Stimulated activated CD4-positive, alpha-beta T cell treated with anti-CD3 and anti-CD28 coated beads, TNF-alpha, amount 100 ng/mL, for 4 hours (primary cell): ENCODE data around the gene CCNL1.
"Not testable (repeated sequence)": the region's sequence is repeated elsewhere in the genome, so short reads cannot be mapped to it uniquely, and the experiment has no call there.

Experiments
- DNase-seq, 3 experiments: peaks; one replicate each; pipeline ENCODE4 v3.0.0-alpha.2; 2020; ENCODE audit warnings: low read depth in 3 of 3

CCNL1 gene

DNA sequence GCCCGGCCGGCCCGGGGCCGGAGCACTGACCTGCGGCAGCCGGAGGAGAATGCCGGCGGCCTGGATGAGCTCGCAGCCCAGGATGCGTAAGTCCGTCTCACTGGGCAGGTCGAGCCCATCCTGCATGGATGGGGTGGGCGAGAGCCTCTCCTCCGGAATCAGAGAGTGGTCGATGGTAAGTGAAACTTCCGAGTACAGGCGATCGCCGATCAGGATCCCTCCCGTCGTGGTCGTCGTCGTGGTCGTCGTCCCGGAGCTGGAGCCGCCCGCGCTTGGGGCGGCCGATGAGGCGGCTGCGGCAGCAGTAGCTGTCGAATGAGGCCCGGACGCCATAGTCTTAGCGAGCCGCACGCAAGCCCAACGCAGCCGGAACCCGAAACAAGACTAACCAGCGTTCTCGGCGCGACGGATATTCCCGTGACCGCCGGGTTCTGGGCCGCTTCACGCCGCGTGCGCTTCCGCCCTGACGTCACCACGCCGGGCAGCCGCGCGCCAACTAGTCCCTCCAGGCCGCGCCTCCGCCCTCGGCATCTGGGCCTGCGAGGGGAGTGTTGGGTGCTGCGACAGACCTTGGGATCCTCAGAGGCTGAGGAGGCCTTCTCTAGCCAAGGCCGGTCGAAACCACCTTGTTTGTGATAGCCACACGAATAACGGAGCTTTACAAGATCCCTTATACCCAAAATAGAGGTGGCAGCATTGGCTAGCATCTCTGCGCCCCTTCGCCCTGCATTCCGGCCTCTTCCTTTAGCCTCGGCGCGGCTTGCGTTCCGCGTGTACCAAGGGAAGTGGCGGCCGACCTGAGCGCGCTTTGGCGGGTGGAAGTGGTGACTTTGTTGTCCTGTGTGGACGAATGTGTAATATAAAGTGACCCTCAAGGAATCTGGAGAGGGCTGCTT lies at the start of gene CCNL1:
Gene CCNL1, minus strand, starts transcription at position 386 of the 896 bp plus-strand sequence. Its CDS starts 53 bp downstream, at position 333.
- peak; percentile 91 to 93 (median 92) for DNase-seq

DNA sequence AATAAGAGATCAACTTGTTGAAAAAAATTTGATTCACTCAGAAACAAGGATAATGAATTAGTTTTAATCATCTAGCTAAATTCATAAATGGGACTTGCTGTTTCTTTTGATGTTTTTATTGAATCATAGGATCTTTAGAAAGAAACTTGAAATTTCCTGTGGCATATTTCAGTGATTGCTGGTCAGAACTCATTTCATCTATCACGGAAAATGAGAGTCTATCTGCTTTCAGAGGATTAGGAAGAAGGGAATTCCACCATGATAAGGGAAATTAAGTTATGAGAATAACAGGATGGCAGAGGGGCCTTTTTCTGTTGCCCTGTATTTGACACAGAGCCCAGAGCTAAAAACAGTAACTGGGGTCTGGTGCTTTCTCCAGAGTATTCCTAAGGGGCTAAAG lies 44.9 kb upstream of the CCNL1 start:
- no peak for DNase-seq

DNA sequence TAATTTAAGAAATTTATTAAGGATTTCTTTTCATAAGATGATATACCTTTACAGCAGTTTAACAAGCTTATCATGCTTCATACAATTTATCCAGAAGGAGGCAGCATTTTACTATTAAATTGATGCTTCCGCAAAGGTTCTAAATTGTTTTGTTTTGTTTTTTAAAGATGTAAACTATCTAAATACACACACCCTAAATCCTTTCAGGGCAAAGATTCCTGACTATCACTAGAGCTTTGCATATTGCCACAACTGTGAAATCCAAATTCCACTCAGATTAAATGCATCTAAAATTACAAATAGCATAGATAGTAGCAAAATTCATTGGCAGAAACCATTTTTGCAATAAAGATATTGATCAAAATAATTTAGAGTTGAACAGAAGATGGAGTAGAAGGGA lies 44.5 kb upstream of the CCNL1 start:
- DNase-seq = no peak

DNA sequence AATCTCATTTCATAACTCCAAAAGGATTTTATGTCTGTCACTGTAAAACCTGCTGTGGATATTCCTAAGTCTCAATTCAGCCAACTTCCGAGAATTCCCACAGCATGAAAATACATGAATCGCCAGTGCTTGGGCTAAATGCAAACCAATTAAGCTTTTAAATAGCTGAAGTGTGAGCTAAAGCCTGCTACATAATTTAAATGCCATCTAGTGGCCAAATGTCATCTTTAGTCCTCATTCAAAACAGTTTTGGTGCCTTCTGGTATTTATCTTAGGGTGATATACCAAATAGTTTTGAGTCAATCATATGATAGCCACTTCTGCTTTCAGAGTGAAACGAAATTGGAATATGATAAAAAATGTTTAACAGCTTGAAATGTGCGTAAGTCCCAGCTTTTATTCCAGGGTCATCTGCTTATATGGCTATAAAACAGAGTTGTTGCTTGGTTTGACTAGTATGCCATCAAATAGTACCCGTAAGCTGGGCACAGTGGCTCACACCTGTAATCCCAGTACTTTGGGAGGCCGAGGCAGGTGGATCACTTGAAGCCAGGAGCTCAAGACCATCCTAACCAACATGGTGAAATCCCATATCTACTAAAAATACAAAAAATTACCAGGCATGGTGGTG lies 41.8 kb upstream of the CCNL1 start:
- DNase-seq = no peak

DNA sequence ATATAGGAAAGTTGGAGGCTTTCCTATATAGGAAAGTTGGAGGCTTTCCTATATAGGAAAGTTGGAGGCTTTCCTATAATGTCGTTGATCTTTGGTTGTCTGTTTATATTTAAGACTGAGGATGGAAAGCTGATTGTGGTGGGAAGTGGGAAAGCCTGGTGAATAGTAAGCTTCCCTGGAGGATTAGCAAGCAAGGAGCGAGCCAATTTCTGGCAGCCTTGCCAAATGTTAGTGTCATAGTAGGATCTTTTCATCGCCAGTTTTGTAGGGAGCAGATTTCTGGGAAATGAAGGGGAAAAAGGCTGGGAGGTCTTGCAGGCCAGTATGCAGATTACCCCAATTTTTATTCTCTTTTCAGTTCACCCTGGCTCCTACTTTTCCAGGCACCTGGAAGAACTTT lies 39.9 kb upstream of the CCNL1 start:
- DNase-seq = no peak

DNA sequence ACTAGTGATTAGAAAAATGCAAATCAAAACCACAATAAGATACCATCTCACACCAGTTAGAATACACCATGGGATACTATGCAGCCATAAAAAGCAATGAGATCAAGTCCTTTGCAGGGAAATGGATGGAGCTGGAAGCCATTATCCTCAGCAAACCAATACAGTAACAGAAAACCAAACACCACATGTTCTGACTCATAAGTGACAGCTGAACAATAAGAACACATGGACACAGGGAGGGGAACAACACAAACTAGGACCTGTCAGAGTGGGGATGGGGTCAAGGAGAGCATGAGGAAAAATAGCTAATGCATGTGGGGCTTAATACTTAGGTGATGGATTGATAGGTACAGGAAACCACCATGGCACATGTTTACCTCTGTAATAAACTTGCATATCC lies 36.0 kb upstream of the CCNL1 start:
- no peak for DNase-seq

DNA sequence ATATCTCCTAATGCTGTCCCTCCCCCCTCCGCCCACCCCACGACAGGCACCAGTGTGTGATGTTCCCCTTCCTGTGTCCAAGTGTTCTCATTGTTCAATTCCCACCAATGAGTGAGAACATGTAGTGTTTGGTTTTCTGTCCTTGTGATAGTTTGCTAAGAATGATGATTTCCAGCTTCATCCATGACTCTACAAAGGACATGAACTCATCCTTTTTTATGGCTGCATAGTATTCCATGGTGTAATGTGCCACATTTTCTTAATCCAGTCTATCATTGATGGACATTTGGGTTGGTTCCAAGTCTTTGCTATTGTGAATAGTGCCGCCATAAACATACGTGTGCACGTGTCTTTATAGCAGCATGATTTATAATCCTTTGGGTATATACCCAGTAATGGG lies 31.2 kb upstream of the CCNL1 start:
- DNase-seq = not testable (repeated sequence)

DNA sequence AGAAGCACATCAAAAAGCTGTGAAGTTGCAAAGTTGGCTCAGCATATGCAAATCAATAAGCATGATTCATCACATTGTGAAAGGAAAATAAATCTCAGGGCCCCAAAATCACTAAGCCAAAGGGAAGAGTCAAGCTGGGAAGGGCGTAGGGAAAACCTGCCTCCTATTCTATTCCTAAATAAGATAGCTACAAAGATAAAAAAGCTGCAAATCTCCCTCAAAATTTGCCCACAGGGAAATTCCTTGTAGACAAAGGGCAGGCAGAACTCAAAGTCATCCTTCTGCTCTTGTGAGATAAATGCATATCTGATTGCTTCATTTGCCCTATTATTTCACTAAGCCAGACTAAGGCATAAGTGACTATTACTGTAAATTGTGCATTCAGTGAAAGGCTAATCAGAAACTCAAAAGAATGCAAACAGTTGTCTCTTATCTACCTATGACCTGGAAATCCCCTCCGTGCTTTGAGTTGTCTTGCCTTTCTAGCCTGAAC lies 30.5 kb upstream of the CCNL1 start:
- no peak for DNase-seq

DNA sequence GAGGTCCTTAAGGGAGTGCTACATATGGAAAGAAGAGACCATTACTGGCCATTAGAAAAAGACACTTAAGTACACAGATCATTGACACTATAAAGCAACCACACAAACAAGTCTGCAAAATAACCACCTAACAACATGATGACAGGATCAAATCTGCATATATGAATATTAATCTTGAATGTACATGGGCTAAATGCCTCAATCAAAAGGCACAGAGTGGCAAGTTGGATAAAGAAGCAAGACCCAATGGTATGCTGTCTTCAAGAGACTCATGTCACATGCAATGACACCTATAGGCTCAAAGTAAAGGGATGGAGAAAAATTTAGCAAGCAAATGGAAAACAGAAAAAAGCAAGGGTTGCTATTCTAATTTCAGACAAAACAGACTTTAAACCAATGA lies 28.4 kb upstream of the CCNL1 start:
- DNase-seq = no peak

DNA sequence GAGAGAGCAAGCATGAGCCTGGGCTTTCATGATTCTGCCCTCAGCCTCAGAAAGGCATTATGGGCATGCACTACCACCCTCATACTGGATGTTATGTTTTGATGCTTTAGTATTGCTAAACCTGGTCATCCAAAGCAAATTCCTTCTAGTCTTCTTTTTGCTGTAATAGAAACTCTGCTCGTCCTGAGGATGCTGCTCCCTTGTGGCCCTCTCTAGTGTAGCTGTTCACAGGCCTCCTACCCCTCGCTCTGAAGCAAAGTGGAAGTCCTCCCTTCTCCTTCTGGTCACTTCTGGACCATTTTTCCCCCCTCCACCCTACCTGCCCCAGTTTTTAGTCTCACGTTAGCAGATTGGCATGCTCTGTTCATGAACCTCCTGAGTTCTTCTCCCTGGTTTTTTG lies 22.9 kb upstream of the CCNL1 start:
- no peak for DNase-seq

DNA sequence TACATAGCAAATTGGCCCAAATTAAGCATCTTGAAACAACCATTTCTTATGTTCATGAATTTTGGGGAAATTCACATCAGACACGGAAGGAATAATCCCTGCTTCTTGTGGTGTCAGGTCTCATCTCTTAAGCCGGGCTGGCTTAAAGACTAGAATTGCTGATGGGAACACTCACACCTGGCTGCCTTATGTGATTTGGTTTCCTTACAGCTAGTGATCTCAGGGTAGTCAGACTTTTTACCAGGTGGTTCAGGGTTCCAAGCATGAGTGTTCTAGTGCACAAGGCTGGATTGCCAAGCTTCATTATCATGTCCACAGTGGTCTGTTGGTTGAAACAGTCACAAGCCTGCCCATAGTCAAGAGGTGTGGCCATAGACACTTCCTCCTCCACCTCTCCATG lies 20.3 kb upstream of the CCNL1 start:
- DNase-seq = no peak

DNA sequence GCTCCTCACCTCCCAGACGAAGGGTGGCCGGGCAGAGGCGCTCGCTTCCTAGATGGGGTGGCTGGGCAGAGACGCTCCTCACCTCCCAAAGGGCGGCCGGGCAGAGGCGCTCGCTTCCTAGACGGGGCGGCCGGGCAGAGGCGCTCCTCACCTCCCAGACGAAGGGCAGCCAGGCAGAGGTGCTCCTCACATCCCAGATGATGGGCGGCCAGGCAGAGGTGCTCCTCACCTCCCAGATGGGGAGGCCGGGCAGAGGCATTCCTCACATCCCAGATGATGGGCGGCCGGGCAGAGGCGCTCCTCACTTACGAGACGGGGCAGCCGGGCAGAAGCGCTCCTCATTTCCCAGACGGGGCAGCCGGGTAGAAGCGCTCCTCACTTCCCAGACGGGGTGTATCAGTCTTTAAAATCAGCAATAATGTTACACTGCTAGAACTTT lies 19.4 kb upstream of the CCNL1 start:
- DNase-seq = no peak

DNA sequence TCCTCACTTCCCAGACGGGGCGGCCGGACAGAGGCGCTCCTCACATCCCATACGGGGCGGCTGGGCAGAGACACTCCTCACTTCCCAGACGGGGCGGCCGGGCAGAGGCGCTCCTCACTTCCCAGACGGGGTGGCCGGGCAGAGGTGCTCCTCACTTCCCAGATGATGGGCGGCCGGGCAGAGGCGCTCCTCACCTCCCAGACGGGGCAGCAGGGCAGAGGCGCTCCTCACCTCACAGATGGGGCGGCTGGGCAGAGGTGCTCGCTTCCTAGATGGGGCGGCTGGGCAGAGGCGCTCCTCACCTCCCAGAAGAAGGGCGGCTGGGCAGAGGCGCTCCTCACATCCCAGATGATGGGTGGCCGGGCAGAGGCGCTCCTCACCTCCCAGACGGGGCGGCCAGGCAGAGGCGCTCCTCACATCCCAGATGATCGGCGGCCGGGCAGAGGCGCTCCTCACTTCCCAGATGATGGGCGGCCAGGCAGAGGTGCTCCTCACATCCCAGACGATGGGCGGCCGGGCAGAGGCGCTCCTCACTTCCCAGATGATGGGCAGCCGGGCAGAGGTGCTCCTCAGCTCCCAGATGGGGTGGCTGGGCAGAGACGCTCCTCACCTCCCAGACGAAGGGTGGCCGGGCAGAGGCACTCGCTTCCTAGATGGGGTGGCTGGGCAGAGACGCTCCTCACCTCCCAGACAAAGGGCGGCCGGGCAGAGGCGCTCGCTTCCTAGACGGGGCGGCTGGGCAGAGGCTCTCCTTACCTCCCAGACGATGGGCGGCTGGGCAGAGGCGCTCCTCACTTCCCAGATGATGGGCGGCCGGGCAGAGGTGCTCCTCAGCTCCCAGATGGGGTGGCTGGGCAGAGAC lies 18.8 kb upstream of the CCNL1 start:
- not testable (repeated sequence) for DNase-seq

DNA sequence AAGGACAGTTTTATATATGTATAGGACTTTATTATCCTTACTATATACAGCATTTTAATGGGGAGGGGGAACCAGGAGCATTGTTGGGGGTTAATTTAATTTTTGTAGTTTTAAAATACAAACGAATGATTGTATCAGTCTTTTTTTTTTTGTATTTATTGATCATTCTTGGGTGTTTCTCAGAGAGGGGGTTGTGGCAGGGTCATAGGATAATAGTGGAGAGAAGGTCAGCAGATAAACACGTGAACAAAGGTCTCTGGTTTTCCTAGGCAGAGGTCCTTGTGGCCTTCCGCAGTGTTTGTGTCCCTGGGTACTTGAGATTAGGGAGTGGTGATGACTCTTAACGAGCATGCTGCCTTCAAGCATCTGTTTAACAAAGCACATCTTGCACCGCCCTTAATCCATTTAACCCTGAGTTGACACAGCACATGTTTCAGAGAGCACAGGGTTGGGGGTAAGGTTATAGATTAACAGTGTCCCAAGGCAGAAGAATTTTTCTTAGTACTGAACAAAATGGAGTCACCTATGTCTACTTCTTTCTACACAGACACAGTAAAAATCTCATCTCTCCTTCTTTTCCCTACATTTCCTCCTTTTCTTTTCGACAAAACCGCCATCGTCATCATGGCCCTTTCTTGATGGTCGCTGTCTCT lies 18.0 kb upstream of the CCNL1 start:
- not testable (repeated sequence) for DNase-seq

DNA sequence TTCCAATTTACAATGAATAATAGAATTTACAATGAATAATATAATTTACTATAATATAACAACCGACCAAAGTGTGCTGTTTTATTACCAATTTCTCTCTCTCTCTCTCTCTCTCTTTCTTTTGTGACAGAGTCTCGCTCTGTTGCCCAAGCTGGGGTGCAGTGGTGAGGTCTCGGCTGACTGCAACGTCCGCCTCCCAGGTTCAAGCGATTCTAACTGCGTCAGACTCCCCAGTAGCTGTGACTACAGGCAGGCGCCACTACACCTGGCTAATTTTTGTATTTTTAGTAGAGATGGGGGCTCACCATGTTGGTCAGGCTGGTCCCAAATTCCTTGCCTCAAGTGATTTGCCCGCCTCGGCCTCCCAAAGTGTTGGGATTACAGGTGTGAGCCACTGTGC lies 17.0 kb upstream of the CCNL1 start:
- DNase-seq = no peak

DNA sequence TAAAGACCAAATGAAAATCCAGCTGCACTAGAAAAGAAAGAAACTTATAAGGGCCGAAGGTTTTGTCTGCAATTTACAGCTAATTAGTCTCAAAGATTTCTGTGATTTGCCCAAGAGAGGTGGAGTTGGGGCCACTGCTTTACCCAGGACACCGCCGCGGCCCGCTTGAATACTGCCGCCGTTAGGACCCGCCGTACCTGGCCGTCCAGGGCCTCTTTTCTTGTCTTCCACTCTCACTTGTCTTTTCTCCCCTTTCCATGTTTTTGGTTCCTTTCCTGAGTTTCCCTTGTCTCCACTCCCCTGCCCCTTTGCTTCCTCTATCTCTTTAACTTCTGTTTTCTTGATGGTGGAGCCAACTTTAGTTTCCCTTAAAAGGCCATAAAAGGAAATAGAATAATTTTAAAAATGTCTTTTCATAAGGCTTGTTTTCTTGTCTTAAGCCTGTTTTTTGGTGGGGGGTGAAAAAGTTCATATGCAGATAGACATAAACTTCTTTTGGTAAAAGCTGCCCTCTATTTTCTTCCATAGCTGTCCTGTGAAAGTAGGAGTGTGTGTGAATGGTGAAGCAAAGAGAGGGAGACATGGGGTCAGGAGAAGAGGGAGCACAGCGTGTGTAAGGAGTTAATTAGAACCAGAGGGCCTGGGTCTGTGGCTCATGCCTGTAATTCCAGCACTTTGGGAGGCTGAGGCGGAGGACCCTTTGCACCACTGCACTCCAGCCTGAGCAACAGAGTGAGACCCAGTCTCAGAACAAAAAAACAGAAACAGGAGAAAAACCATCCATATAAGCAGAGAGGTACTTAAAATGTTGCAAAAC lies 16.0 kb upstream of the CCNL1 start:
- no peak for DNase-seq

DNA sequence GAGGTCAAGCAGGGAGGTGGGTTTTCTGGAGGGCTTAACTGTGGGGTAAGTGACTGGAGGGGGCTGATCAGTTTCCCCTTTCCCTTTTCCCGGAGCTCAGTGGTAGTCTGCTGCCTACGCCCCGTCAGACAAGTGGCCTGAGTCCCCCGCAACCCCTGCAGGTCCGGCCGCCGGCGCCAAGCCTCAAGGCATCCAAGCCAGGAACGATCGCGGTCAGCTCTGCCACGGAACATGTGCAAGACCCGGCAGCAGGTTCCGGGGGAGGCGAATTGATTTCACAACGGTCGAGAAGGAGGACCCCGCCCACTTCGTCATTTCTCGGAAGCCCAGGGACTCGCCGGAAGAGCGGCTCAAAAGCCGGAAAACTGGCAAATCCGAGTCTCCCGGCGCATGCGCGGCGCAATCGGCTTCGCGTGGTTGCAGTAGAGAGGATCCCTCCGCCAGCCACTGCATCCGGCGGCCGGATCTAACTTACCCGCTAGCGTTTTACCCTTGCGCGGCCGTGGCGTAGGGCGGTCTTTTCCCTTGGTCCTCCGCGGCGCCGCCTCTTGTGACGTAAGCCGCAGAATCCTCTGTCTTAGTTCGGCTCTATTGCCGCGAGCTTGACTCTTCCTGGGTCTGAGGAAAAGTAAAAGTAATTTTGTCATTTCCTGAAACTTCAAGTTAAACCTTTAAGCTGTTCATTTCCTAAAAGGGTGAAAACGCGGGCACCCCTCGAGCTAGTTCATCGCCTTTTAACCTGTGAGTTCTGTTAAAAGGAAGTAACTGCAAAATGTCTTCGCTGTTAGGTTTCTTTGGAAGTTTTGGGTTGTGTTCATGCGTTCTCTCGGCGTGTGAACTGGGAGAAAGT lies 14.9 kb upstream of the CCNL1 start:
- peak; percentile 92 to 98 (median 97) for DNase-seq

DNA sequence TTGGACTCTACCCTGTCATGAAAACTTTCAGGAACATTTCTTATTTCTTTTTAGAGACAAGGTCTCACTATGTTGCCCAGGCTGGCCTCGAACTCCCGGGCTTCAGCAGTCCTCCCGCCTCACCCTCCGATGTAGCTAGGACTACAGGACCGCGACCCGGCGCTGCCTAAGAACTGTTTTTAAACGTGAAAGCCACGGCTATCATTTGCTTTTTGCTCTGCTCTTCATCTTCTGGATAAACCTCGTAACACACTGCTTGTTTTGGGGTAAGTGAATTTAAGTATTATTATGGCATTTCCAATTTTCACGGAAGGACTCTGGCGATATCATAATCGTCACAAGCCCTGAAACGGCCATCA lies 14.3 kb upstream of the CCNL1 start:
- peak in 1 of 3 experiments; percentile 17 for DNase-seq

DNA sequence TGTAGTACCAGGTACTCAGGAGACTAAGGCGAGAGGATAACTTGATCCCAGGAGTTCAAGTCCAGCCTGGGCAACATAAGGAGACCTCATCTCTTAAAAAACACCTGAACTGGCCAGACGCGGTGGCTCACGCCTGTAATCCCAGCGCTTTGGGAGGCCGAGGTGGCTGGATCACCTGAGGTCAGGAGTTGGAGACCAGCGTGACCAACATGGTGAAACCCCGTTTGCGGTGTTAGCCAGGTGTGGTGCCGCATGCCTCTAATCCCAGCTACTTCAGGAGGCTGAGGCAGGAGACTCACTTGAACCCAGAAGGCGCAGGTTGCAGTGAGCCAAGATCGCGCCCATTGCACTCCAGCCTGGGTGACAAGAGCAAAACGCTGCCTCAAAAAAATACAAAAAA lies 13.4 kb upstream of the CCNL1 start:
- DNase-seq = not testable (repeated sequence)

DNA sequence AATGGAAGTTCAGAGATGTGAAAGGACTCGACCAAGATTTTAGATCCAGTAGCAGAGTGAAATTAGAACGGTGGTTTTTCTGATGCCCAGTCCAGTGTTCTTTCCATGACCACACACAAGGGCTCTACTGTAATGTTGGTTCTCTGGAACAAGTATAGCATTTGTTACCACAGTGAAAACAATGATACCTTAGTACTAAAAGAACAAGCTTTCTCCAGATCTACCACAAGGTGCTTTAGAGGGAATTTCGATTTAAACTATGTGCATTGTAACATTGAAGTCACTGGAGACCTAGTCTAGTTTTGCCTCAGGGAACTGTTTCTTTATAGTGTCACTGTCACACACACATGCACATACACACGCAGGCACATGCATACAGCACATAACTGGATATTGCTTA lies 12.8 kb upstream of the CCNL1 start:
- no peak for DNase-seq
